K562 (cell line): ENCODE results near the gene HOTAIR. TPM values are rescaled to one million over a fixed set of nuclear protein-coding genes. Genes with fewer than 3 reads are reported as not detected.

Source experiments
- CEBPZ ChIP-seq: fragments of 150-350 bp; IDR thresholded peaks from 2 replicates; pipeline ENCODE4 v1.6.1; 2014; ENCODE audit warnings: low read depth, mild to moderate bottlenecking, low read length, borderline replicate concordance
- HDAC2 ChIP-seq: fragments of 450-650 bp; IDR thresholded peaks from 2 replicates; pipeline ENCODE4 v1.6.1; 2016; ENCODE audit warnings: mild to moderate bottlenecking
- ZBTB49 ChIP-seq: sonication (generic); formaldehyde crosslinking; IDR thresholded peaks from 2 replicates; pipeline ENCODE4 v1.8.0; 2022; ENCODE audit warnings: missing genetic modification reagents, mild to moderate bottlenecking, borderline replicate concordance
- ZKSCAN1 ChIP-seq: fragments of 150-350 bp; IDR thresholded peaks from 2 replicates; pipeline ENCODE4 v1.6.1; 2016; ENCODE audit warnings: low read depth, low read length
- ZNF347 ChIP-seq: fragments of 450-650 bp; formaldehyde crosslinking; IDR thresholded peaks from 2 replicates; pipeline ENCODE4 v1.4.0; 2020; ENCODE audit warnings: low read depth, mild to moderate bottlenecking, moderate library complexity
- polyA plus RNA-seq, 8 experiments: library from polyadenylated mRNA; depleted of rRNA in 4 of 8; stranded (reverse) in 5 of 8; unstranded in 3 of 8; fragments of >200 nt; fragmentation: Nextera tagmentation in 2 of 8; fragmentation: Illumina TruSeq in 1 of 8; extraction: Ambion mirVana in 2 of 8; extraction: Trizol in 1 of 8; gene quantifications; 2 replicates each; pipeline versions ENCODE4 v1.2.1 to v1.2.3, GENCODE V29; 2011 to 2014; ENCODE audit warnings: inconsistent platforms in 1 of 8, missing spikeins in 1 of 8
- total RNA-seq, 7 experiments: library from RNA; depleted of rRNA in 6 of 7; stranded (reverse); fragments of >200 nt in 6 of 7; fragmentation: Illumina TruSeq in 2 of 7; extraction: Trizol in 2 of 7; gene quantifications; 2 replicates each; pipeline versions ENCODE4 v1.2.1 to v1.2.3, GENCODE V29; 2011 to 2021; ENCODE audit warnings: low replicate concordance in 1 of 7
- TF ChIP-seq, protein P1 (sequence below): fragments of 450-650 bp; IDR thresholded peaks from 2 replicates; pipeline ENCODE4 v1.6.1; 2016; ENCODE audit warnings: low read depth
- TF ChIP-seq, protein P2 (sequence below): sonication (generic); formaldehyde crosslinking; IDR thresholded peaks from 2 replicates; pipeline ENCODE4 v1.8.1; 2023; ENCODE audit warnings: mild to moderate bottlenecking, missing genetic modification reagents

Gene HOTAIR
- total and polyA plus RNA-seq, 9 of the 15 experiments (the other 6 are each of a cell fraction or from before 2014, with no cell fraction given), result 0.04 TPM; not detected in 8

DNA sequence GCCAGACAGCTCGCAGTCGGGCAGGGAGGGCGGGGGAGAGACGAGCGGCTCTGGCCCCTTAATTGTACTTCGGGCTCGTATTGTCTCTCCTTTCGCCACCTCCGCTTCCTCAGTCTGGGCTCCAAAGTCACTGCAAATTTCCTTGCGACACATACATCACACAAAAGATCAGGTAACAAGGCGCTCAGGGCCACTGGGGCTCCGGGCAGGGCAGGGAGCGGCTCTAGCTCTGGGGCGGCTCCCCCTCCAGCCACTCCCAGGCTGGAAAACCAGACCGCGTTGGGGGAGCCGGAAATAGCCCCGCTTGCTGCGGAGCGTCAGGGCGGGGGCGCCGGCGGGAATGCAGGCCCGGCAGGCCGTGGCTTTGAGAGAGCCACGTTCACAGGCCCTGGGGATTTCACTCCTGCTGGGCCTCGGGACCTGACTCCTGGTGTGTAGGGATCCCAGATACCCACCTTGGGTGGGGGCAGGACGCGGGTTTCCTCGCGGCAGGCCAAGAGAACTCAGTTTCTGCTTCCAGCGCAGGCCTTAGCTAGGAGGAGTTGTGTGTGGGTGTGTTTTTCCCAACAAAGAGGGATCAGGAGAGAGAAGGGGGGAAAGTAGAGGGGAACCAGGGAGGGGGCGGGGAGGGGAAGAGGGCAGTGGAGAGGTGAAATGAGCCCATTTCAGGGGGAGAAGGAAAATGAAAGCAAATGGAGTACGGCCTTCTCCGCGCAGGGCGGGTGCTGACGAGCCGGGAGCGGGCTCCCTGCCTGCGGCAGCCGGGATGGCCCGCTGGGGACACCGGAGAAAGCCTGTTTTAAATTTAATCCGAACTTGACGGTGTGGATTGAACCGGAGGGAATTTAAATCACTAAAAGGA, 20.9 kb upstream of the HOTAIR start (continued):
- no peak for TF ChIP-seq CEBPZ
- TF ChIP-seq ZKSCAN1, result no peak
- TF ChIP-seq HDAC2, result no peak; the same call in 1 of the 2 replicates
- no peak for TF ChIP-seq ZNF347 (CRISPR knock-in tag)
- TF ChIP-seq, protein P1, sequence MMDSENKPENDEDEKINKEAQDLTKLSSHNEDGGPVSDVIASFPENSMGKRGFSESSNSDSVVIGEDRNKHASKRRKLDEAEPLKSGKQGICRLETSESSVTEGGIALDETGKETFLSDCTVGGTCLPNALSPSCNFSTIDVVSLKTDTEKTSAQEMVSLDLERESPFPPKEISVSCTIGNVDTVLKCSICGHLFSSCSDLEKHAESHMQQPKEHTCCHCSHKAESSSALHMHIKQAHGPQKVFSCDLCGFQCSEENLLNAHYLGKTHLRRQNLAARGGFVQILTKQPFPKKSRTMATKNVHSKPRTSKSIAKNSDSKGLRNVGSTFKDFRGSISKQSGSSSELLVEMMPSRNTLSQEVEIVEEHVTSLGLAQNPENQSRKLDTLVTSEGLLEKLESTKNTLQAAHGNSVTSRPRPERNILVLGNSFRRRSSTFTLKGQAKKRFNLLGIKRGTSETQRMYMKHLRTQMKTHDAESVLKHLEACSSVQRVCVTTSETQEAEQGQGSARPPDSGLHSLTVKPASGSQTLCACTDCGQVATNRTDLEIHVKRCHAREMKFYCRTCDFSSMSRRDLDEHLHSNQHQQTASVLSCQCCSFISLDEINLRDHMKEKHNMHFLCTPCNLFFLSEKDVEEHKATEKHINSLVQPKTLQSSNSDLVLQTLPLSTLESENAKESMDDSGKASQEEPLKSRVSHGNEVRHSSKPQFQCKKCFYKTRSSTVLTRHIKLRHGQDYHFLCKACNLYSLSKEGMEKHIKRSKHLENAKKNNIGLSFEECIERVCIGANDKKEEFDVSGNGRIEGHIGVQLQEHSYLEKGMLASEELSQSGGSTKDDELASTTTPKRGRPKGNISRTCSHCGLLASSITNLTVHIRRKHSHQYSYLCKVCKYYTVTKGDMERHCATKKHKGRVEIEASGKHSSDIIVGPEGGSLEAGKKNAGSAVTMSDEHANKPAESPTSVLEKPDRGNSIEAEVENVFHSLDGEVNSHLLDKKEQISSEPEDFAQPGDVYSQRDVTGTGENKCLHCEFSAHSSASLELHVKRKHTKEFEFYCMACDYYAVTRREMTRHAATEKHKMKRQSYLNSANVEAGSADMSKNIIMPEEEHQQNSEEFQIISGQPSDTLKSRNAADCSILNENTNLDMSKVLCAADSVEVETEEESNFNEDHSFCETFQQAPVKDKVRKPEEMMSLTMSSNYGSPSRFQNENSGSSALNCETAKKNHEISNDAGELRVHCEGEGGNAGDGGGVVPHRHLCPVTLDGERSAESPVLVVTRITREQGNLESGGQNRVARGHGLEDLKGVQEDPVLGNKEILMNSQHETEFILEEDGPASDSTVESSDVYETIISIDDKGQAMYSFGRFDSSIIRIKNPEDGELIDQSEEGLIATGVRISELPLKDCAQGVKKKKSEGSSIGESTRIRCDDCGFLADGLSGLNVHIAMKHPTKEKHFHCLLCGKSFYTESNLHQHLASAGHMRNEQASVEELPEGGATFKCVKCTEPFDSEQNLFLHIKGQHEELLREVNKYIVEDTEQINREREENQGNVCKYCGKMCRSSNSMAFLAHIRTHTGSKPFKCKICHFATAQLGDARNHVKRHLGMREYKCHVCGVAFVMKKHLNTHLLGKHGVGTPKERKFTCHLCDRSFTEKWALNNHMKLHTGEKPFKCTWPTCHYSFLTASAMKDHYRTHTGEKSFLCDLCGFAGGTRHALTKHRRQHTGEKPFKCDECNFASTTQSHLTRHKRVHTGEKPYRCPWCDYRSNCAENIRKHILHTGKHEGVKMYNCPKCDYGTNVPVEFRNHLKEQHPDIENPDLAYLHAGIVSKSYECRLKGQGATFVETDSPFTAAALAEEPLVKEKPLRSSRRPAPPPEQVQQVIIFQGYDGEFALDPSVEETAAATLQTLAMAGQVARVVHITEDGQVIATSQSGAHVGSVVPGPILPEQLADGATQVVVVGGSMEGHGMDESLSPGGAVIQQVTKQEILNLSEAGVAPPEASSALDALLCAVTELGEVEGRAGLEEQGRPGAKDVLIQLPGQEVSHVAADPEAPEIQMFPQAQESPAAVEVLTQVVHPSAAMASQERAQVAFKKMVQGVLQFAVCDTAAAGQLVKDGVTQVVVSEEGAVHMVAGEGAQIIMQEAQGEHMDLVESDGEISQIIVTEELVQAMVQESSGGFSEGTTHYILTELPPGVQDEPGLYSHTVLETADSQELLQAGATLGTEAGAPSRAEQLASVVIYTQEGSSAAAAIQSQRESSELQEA, result no peak
- TF ChIP-seq ZBTB49 (CRISPR knock-in tag), result no peak
- TF ChIP-seq, protein P2, sequence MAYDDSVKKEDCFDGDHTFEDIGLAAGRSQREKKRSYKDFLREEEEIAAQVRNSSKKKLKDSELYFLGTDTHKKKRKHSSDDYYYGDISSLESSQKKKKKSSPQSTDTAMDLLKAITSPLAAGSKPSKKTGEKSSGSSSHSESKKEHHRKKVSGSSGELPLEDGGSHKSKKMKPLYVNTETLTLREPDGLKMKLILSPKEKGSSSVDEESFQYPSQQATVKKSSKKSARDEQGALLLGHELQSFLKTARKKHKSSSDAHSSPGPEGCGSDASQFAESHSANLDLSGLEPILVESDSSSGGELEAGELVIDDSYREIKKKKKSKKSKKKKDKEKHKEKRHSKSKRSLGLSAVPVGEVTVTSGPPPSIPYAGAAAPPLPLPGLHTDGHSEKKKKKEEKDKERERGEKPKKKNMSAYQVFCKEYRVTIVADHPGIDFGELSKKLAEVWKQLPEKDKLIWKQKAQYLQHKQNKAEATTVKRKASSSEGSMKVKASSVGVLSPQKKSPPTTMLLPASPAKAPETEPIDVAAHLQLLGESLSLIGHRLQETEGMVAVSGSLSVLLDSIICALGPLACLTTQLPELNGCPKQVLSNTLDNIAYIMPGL, result no peak
